Liver (tissue), 3 donors: ENCODE results near the gene IGSF6.

ENCODE experiments used
- ATF3 ChIP-seq: IDR thresholded peaks from 2 replicates; pipeline ENCODE4 v1.6.1; 2016; ENCODE audit warnings: antibody characterized with exemption
- CTCF ChIP-seq: fragments of 150-350 bp; IDR thresholded peaks from 2 replicates; pipeline ENCODE4 v1.5.1; 2017; ENCODE audit warnings: improper control_type of control experiment, low read depth, low read length; ENCODE audit not compliant: missing input control
- EGR1 ChIP-seq, 2 donors: IDR thresholded peaks; 2 replicates each; pipeline ENCODE4 v1.6.1; 2016 to 2018; ENCODE audit warnings: antibody characterized with exemption in 2 of 2, low read depth in 2 of 2
- FOXA1 ChIP-seq: IDR thresholded peaks from 2 replicates; pipeline ENCODE4 v1.6.1; 2016; ENCODE audit warnings: antibody characterized with exemption
- MAX ChIP-seq: IDR thresholded peaks from 2 replicates; pipeline ENCODE4 v1.6.1; 2016; ENCODE audit warnings: antibody characterized with exemption
- RAD21 ChIP-seq, 2 donors: IDR thresholded peaks; 2 replicates each; pipeline ENCODE4 v1.6.1; 2016; ENCODE audit warnings: antibody characterized with exemption in 2 of 2, mild to moderate bottlenecking in 2 of 2
- REST ChIP-seq: IDR thresholded peaks from 2 replicates; pipeline ENCODE4 v1.6.1; 2016; ENCODE audit warnings: antibody characterized with exemption, mild to moderate bottlenecking
- SP1 ChIP-seq: IDR thresholded peaks from 2 replicates; pipeline ENCODE4 v1.6.1; 2018; ENCODE audit warnings: antibody characterized with exemption, mild to moderate bottlenecking
- TAF1 ChIP-seq: conservative IDR thresholded peaks from 2 replicates; pipeline ENCODE4 v1.6.1; 2016; ENCODE audit warnings: antibody characterized with exemption, mild to moderate bottlenecking
- YY1 ChIP-seq: IDR thresholded peaks from 2 replicates; pipeline ENCODE4 v1.6.1; 2016; ENCODE audit warnings: antibody characterized with exemption, mild to moderate bottlenecking
- donor health status: healthy.
- donor health status: healthy.

- TF ChIP-seq FOXA1 = no peak
- no peak for TF ChIP-seq REST
- no peak for TF ChIP-seq CTCF
- no peak for TF ChIP-seq EGR1 (IDR thresholded peaks at IDR 0.05; ENCODE audit: low read depth in 2 of 2)
- no peak for TF ChIP-seq TAF1
- TF ChIP-seq ATF3 = no peak
- TF ChIP-seq RAD21 (IDR thresholded peaks at IDR 0.05) = no peak
- TF ChIP-seq MAX = no peak
- TF ChIP-seq SP1 = no peak
- TF ChIP-seq YY1 = no peak
These were observed 1.2 kb upstream of the IGSF6 start for GRCh38 chr16:21653571-21653970.
